NB4 (cell line): Measurements from ENCODE around the gene UBE2M.

Source experiments
- CTCF ChIP-seq: IDR thresholded peaks from one replicate; pipeline ENCODE4 v1.5.1; 2012; ENCODE audit warnings: low read depth, low read length
- POLR2A ChIP-seq: IDR thresholded peaks from 2 replicates; pipeline ENCODE4 v1.6.1; 2011; ENCODE audit warnings: mild to moderate bottlenecking; ENCODE audit not compliant: insufficient read length; ENCODE audit errors: extremely low read depth

GRCh38 chr19:58575183-58576041 is 17.0 kb upstream of the UBE2M start:
- TF ChIP-seq CTCF (no peak), POLR2A (peak; percentile 58)
